ENCODE measurements around the gene SLC10A6.
A peak's percentile ranks its signal among the peaks of the same experiment; 100 is the strongest.

Gene SLC10A6

GRCh38 chr4:86893136-86893535 is 44.0 kb upstream of the SLC10A6 start:
- no peak for TF ChIP-seq MAX (IDR thresholded peaks at IDR 0.05; ENCODE audit: low read depth, low read length)
- TF ChIP-seq POLR2A (IDR thresholded peaks at IDR 0.05; ENCODE audit: extremely low read depth, insufficient read length): no peak
- TF ChIP-seq CTCF (IDR thresholded peaks at IDR 0.05; ENCODE audit: low read depth, low read length): no peak
- H3K4me3 ChIP-seq (ENCODE audit: low read depth, low read length): no peak overlapping the region
- DNase-seq (ENCODE audit: low read depth): no peak

DNA sequence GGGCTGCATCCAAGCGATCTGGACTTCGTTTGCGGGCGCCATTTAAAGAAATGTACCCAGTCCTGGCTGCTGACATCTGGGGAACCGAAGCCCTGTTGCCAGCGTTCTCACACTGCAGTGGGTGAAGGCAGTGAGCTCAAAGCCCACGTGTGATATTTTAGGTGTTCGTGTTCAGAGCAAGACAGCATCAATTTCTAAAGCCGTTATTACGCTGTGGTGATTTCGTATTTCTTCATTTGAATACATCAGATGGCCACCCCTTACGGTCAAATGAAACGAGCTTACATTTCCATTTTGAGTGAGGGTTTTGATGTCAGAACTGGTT is 43.4 kb upstream of the SLC10A6 start:
- peak overlapping the region; percentile 57 for H3K4me3 ChIP-seq (ENCODE audit: low read depth, low read length)
- no peak for TF ChIP-seq CTCF (IDR thresholded peaks at IDR 0.05; ENCODE audit: low read depth, low read length)
- TF ChIP-seq MAX (IDR thresholded peaks at IDR 0.05; ENCODE audit: low read depth, low read length): no peak
- no peak for TF ChIP-seq POLR2A (IDR thresholded peaks at IDR 0.05; ENCODE audit: extremely low read depth, insufficient read length)
- TF ChIP-seq MYC (IDR thresholded peaks at IDR 0.05; ENCODE audit: low read depth, low read length): no peak
- DNase-seq (ENCODE audit: low read depth): no peak

DNA sequence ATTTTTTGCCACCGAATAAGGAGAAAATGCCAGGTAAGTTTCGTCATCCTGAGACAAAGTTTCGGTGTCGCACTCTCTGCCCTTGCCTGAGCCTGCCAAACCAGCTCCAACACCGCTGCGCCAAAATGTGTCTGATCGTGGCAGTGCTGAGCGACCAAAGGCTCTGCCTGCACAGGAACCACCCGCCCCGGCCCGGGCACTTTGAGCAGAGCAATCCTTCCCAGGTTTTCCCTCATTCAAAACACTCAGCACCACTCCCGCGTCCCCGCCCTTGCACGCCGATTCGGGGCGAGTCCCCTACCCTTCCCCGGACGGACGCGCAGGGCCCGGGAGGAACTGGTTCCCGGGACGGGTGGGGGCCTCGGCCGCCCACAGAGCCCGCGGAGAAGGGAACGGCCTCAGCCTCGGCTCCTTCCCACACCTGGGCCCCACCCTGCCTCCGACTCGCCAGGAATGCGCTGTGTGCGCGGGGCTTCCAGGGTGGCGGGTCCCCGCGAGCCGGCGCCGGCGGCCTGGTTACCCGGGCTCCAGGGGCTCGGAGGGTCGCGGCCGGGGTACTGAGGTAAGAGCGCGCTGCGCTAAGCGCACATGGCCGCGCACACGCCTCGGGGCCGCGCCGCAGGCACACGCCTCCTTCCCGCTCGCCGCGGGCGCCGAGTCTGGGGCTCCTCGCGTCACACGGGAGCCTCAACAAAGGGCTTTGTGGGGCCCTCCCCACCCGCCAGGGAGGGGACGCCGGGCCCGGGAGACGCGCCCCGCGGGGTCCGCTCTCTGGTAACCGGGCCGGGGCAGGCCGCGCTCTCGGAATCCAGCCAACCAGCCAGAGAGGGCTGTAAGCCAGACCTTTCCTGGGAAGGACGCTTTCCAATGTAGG is 42.8 kb upstream of the SLC10A6 start, which contains the start of gene C4orf36:
TSS of gene C4orf36 (minus strand) at position 661 of the 874 bp plus-strand sequence. CDS start 902 bp downstream, outside the sequence.
- TF ChIP-seq CTCF (IDR thresholded peaks at IDR 0.05; ENCODE audit: low read depth, low read length): peak; percentile 8
- peak; percentile 78 for TF ChIP-seq MAX (IDR thresholded peaks at IDR 0.05; ENCODE audit: low read depth, low read length)
- TF ChIP-seq MYC (IDR thresholded peaks at IDR 0.05; ENCODE audit: low read depth, low read length): peak; percentile 66
- TF ChIP-seq POLR2A (IDR thresholded peaks at IDR 0.05; ENCODE audit: extremely low read depth, insufficient read length): no peak
- H3K4me3 ChIP-seq (ENCODE audit: low read depth, low read length): peak within 1 kb of the TSS; percentile 57
- DNase-seq (ENCODE audit: low read depth): peak; percentile 82

- no peak overlapping the region for H3K4me3 ChIP-seq (ENCODE audit: low read depth, low read length)
- DNase-seq (ENCODE audit: low read depth): no peak
- TF ChIP-seq MAX (IDR thresholded peaks at IDR 0.05; ENCODE audit: low read depth, low read length) (no peak), POLR2A (IDR thresholded peaks at IDR 0.05; ENCODE audit: extremely low read depth, insufficient read length) (no peak)
Observed at GRCh38 chr4:86890790-86891189, 41.6 kb upstream of the SLC10A6 start.

DNA sequence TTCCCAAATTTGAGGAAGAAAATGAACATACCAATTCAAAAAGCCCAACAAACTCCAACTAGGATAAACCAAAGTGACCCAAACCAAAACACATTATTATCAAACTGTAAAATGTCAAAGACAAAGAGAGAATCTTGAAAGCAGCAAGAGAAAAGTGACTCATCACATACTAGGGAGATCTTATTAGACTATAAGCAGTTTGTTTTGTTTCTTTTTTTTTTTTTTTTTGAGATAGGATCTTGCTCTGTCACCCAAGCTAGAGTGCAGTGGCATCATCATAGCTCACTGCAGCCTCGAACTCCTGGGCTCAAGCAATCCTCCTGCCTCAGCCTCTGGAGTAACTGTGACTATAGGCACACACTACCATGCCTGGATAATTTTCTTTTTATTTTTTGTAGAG is 30.5 kb upstream of the SLC10A6 start:
- TF ChIP-seq CTCF (IDR thresholded peaks at IDR 0.05; ENCODE audit: low read depth, low read length): no peak
- no peak for TF ChIP-seq MYC (IDR thresholded peaks at IDR 0.05; ENCODE audit: low read depth, low read length)
- TF ChIP-seq POLR2A (IDR thresholded peaks at IDR 0.05; ENCODE audit: extremely low read depth, insufficient read length): no peak
- TF ChIP-seq MAX (IDR thresholded peaks at IDR 0.05; ENCODE audit: low read depth, low read length): no peak
- no peak for DNase-seq (ENCODE audit: low read depth)
- no peak overlapping the region for H3K4me3 ChIP-seq (ENCODE audit: low read depth, low read length)

DNA sequence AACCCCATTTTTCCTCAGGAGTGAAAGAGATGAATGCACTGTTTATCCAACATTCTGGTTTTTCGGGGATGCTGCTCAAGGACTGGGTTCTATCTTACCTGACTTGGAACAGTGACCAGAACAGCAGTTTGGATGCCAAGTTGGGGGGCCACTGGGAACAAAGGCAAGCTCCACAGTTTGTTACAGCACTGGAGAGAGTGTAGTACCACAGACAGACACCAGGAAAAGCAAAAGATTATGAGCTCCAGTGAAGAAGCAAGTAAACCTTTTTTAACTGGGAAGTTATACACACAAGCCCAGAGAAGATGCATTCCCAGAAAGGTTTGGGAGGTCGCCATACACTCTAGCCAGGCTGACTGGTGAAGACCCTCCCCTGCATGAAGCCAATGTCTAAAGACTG is 29.5 kb upstream of the SLC10A6 start:
- TF ChIP-seq CTCF (IDR thresholded peaks at IDR 0.05; ENCODE audit: low read depth, low read length) (no peak), MAX (IDR thresholded peaks at IDR 0.05; ENCODE audit: low read depth, low read length) (no peak), MYC (IDR thresholded peaks at IDR 0.05; ENCODE audit: low read depth, low read length) (no peak), POLR2A (IDR thresholded peaks at IDR 0.05; ENCODE audit: extremely low read depth, insufficient read length) (no peak)
- DNase-seq (ENCODE audit: low read depth): no peak
- H3K4me3 ChIP-seq (ENCODE audit: low read depth, low read length): no peak overlapping the region
